ENCODE measurements around the gene RAB11FIP3. TPM values are rescaled to one million over a fixed set of nuclear protein-coding genes. Genes with fewer than 3 reads are reported as not detected.
"Not testable (repeated sequence)": the region's sequence is repeated elsewhere in the genome, so short reads cannot be mapped to it uniquely, and the experiment has no call there.

The RAB11FIP3 gene
- total and polyA plus RNA-seq, 4 donors = 24.2 to 107 (median 66.4) TPM

DNA sequence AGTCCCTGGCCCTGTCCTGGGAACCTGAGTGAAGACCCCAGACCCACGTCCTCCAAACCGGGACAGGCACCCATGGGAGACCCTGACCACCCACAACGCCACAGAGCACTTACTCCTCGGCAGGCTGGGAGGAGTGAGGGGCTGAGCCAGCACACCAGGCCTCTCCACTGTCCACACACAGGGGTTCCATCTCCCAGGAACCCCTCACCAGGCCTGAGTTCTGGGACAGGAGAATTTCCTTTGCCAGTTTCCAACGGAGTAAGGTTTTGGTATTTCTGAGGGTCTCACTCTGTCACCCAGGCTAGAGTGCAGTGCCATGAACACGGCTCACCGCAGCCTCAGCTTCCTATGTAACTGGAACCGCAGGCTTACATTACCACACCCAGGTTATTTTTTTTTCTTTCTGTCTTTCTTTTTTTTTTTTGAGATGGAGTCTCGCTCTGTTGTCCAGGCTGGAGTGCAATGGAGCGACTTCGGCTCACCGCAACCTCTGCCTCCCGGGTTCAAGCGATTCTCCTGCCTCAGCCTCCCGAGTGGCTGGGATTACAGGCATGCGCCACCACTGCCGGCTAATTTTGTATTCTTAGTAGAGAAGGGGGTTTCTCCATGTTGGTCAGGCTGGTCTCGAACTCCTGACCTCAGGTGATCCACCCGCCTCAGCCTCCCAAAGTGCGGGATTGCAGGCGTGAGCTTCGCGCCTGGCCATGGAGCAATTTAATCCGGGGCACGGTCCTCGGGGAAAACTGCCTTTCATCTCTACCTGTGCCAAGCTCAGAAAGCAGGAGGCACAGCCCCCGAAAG lies 45.3 kb upstream of the RAB11FIP3 start:
- H3K27me3 ChIP-seq (ENCODE audit: control insufficient read depth, insufficient read depth, low read length) = no peaks in the 10 kb centered on the region
- no peak for DNase-seq (ENCODE audit: low read depth in 4 of 6, low spot score in 6 of 6)
- no peaks in the 10 kb centered on the region for H3K9me3 ChIP-seq (ENCODE audit: control insufficient read depth, insufficient read depth, low read length)
- peaks cover 50% of the 10 kb centered on the region for H3K4me1 ChIP-seq (ENCODE audit: control insufficient read depth, insufficient read depth, low read length)
- 66% methylated on average over 12 of the region's 27 CpGs for WGBS (ENCODE audit: insufficient coverage)
- peaks cover 55% of the 10 kb centered on the region for H3K36me3 ChIP-seq (ENCODE audit: control insufficient read depth, insufficient read depth, low read length)
- no peak overlapping the region for H3K4me3 ChIP-seq (ENCODE audit: low read depth, low read length)
- no peak overlapping the region for H3K27ac ChIP-seq (ENCODE audit: low read depth, low read length)

DNA sequence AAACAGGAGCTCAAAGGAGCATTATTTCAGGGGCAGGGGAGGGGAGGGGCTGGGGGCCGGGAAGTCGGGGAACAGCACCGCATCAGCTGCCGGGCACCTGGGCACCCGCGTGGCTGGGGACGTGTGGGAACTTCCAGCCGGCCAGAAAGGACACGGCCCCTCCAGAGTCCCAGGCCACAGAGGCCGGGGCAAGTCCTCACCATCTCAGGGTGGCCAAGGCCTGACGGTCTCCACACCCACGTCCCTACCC lies 44.8 kb upstream of the RAB11FIP3 start:
- 3% methylated on average over 12 of the region's 12 CpGs for WGBS (ENCODE audit: insufficient coverage)
- Histone ChIP-seq H3K27me3 (ENCODE audit: control insufficient read depth, insufficient read depth, low read length) (no peaks in the 10 kb centered on the region), H3K4me3 (ENCODE audit: low read depth, low read length) (peak overlapping the region; percentile 58), H3K4me1 (ENCODE audit: control insufficient read depth, insufficient read depth, low read length) (peaks cover 50% of the 10 kb centered on the region), H3K27ac (ENCODE audit: low read depth, low read length) (no peak overlapping the region), H3K9me3 (ENCODE audit: control insufficient read depth, insufficient read depth, low read length) (no peaks in the 10 kb centered on the region), H3K36me3 (ENCODE audit: control insufficient read depth, insufficient read depth, low read length) (peaks cover 49% of the 10 kb centered on the region)
- no peak for DNase-seq (ENCODE audit: low read depth in 4 of 6, low spot score in 6 of 6)

DNA sequence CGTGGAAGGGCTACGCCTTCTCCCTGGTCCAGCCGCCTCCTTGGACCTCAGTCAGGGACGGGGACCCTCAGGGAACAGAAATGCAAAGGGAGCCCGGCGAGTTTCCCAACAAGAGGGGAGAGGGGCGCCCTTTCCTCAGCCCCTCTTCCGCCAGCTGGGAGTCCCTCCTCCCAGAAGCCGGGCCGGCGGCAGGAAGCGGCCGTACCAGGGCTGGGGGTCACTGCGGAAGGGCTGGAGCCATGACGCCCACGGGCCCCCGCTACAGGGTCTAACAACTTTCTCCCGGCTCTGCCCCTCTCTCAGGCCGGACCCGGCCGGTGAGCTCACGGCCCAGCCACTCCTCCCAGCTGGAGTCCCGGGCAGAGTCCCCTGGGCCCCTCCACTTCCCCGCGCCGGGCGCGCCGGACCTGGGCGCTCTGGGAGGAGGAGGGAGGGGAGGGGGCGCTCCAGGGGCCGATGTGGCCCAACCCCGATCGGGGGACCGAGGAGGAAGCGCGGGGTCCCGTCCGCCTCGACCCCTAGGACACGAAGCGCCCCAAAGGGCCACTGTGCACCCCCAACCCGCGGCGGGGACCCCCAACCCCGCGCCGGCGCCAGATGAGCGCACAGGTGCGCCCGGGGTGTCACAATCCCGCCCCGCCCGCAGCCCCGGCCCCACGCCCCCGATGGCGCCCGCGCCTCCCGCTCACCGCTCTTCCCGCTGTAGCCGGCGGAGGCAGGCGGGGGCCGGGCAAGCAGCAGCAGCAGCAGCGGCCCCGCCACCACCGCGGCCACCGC lies 44.2 kb upstream of the RAB11FIP3 start:
- Histone ChIP-seq H3K4me3 (ENCODE audit: low read depth, low read length) (peak overlapping the region; percentile 58), H3K9me3 (ENCODE audit: control insufficient read depth, insufficient read depth, low read length) (no peaks in the 10 kb centered on the region), H3K4me1 (ENCODE audit: control insufficient read depth, insufficient read depth, low read length) (peaks cover 54% of the 10 kb centered on the region), H3K27ac (ENCODE audit: low read depth, low read length) (no peak overlapping the region), H3K27me3 (ENCODE audit: control insufficient read depth, insufficient read depth, low read length) (no peaks in the 10 kb centered on the region), H3K36me3 (ENCODE audit: control insufficient read depth, insufficient read depth, low read length) (peaks cover 44% of the 10 kb centered on the region)
- peak in 1 of 6 donors; percentile 34 for DNase-seq (ENCODE audit: low read depth in 4 of 6, low spot score in 6 of 6)
- under 1% methylated on average over 66 of the region's 73 CpGs for WGBS (ENCODE audit: insufficient coverage)

DNA sequence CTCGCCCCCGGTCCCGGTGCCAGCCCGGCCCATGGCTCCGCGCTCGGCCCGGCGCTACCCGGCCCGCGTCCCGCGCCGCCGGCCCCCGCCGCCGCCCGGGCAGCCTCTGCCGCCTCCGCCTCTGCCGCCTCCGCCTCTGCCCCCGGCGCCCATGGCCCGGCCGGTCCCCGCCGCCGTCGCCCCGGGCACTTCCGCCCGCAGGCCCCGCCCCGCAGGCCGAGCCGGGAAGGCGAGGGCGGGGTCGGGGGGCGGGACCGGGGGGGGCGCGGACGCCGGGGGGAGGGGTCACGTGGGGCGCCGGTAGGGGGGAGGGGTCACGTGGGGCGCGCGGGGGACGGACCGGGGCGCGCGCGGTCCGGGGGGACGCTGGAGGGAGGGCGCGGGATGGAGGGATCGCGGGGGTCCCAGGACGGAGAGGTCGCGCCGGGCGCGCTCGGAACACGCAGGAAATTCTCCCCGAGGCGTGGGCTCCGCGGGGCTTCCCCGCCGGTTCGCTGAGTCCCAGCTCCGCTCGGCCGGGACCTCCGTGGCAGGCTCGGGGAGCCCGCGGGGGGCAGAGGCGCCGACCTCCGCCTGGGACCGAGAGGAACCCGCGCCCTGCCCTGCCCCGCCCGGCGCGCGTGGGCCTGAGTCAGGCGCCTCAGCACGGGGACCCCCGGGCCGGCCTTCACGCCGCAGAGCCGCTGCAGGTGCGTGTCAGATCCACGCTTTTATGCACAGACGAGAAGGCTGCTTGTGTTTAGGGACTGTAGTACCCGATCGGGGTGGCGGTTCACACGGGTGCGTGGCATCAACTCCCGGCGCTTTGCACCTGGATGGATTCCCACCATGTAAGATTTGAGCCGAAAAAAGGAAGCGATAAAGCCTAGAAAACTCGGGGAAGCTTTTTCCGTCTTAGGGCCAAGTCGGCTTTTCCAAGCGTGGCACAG lies 43.4 kb upstream of the RAB11FIP3 start, which contains the start of gene PGAP6:
PGAP6 (minus strand) TSS at position 190 of the 929 bp plus-strand sequence; CDS start at position 33, 157 bp downstream.
- peak in 2 of 6 donors; percentile 76 to 83 for DNase-seq (ENCODE audit: low read depth in 4 of 6, low spot score in 6 of 6)
- H3K36me3 ChIP-seq (ENCODE audit: control insufficient read depth, insufficient read depth, low read length) = peaks cover 36% of the 10 kb centered on the region
- under 1% methylated on average over 100 of the region's 123 CpGs for WGBS (ENCODE audit: insufficient coverage)

DNA sequence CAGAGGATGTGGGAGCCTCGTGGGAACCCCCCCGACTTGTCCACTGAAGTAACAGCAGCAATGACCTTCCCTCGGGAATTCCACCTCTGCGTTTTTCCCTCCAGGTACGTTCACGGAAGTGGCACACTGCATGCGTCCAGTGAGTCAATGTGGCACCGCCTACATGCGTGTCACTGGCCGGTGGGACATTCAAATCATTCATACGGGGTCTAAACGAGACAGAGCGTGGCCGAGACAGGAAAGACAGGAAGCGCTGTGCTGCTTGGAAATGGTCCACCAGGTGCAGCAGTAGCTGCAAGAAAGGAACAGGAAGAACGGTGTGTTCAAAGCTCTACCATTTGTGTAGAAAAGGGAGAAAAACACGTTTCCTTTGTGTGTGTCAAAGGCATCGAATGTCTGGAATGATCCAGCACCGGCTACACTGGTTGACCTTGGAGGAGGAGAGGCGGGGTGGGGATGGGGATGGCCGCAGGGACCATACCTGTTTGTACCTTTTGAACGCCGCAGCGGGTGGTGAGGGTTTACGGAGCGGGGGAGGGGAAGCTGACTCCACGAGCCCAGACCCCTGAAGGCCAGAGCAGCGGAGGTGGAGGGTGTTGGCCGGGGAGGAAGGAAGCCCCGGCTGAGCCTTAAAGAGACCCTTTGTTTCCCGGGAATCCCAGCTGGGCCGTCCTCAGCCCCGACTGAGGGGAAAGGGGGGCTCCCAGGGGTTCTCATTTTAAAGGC lies 42.0 kb upstream of the RAB11FIP3 start:
- Histone ChIP-seq H3K36me3 (ENCODE audit: control insufficient read depth, insufficient read depth, low read length) (peaks cover 26% of the 10 kb centered on the region), H3K27ac (ENCODE audit: low read depth, low read length) (peak overlapping the region; percentile 69), H3K4me1 (ENCODE audit: control insufficient read depth, insufficient read depth, low read length) (peaks cover 73% of the 10 kb centered on the region), H3K4me3 (ENCODE audit: low read depth, low read length) (peak overlapping the region; percentile 48), H3K9me3 (ENCODE audit: control insufficient read depth, insufficient read depth, low read length) (no peaks in the 10 kb centered on the region), H3K27me3 (ENCODE audit: control insufficient read depth, insufficient read depth, low read length) (no peaks in the 10 kb centered on the region)
- peak in 2 of 6 donors; percentile 47 to 68 for DNase-seq (ENCODE audit: low read depth in 4 of 6, low spot score in 6 of 6)
- 23% methylated on average over 33 of the region's 33 CpGs for WGBS (ENCODE audit: insufficient coverage)

More for the DNA sequence above, 43.4 kb upstream of the RAB11FIP3 start, which contains the start of gene PGAP6:
- Histone ChIP-seq H3K9me3 (ENCODE audit: control insufficient read depth, insufficient read depth, low read length) (no peaks in the 10 kb centered on the region), H3K27ac (ENCODE audit: low read depth, low read length) (peak within 1 kb of the TSS; percentile 33), H3K27me3 (ENCODE audit: control insufficient read depth, insufficient read depth, low read length) (no peaks in the 10 kb centered on the region), H3K4me3 (ENCODE audit: low read depth, low read length) (peak within 1 kb of the TSS; percentile 58), H3K4me1 (ENCODE audit: control insufficient read depth, insufficient read depth, low read length) (peaks cover 62% of the 10 kb centered on the region)

DNA sequence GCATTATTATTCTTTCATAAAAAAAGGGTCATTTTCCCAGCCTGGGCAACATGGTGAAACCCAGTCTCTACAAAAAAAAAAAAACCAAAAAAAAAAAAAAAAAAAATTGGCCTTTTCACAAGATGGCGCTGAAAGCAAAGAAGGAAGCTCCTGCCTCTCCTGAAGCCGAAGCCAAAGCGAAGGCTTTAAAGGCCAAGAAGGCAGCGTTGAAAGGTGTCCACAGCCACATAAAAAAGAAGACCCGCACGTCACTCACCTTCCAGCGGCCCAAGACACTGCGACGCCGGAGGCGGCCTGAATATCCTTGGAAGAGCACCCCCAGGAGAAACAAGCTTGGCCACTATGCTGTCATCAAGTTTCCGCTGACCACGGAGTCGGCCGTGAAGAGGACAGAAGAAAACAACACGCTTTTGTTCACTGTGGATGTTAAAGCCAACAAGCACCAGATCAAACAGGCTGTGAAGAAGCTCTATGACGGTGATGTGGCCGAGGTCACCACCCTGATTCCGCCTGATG lies 38.8 kb upstream of the RAB11FIP3 start:
- no peak overlapping the region for H3K27ac ChIP-seq (ENCODE audit: low read depth, low read length)
- no peaks in the 10 kb centered on the region for H3K9me3 ChIP-seq (ENCODE audit: control insufficient read depth, insufficient read depth, low read length)
- 47% methylated on average over 16 of the region's 19 CpGs for WGBS (ENCODE audit: insufficient coverage)
- peaks cover 54% of the 10 kb centered on the region for H3K4me1 ChIP-seq (ENCODE audit: control insufficient read depth, insufficient read depth, low read length)
- peaks cover 9% of the 10 kb centered on the region for H3K36me3 ChIP-seq (ENCODE audit: control insufficient read depth, insufficient read depth, low read length)
- no peaks in the 10 kb centered on the region for H3K27me3 ChIP-seq (ENCODE audit: control insufficient read depth, insufficient read depth, low read length)
- peak in 2 of 6 donors; percentile 49 to 59 for DNase-seq (ENCODE audit: low read depth in 4 of 6, low spot score in 6 of 6)
- H3K4me3 ChIP-seq (ENCODE audit: low read depth, low read length) = no peak overlapping the region

DNA sequence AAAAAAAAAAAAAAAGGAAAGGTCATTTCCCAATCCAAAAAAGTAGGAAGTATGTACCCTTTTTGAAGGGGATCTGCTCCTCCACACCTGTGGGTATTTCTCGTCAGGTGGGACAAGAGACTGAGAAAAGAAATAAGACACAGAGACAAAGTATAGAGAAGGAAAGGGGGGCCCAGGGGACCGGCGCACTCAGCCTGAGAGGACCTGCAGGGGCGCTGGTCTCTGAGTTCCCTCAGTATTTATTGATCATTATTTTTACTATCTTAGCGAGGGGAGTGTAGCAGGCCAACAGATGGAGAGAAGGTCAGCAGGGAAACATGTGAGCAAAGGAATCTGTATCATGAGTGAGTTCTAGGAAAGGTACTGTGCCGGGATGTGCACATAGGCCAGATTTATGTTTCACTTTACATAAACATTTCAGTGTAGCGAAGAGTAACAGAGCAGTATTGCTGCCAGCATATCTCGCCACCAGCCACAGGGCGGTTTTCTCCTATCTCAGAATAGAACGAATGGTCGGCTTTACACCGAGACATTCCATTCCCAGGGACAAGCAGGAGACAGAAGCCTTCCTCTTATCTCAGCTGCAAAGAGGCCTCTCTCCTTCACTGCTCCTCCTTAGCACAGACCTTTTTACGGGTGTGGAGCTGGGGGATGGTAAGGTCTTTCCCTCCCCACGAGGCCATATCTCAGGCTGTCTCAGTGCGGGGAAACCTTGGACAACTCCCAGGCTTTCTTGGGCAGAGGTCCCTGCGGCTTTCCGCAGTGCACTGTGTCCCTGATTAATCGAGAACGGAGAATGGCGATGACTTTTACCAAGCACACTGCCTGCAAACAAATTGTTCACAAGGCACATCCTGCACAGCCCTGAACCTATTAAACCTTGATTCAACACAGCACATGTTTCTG lies 37.4 kb upstream of the RAB11FIP3 start:
- Histone ChIP-seq H3K4me1 (ENCODE audit: control insufficient read depth, insufficient read depth, low read length) (peaks cover 46% of the 10 kb centered on the region), H3K27ac (ENCODE audit: low read depth, low read length) (peak overlapping the region; percentile 40), H3K36me3 (ENCODE audit: control insufficient read depth, insufficient read depth, low read length) (peaks cover 13% of the 10 kb centered on the region)
- H3K9me3 ChIP-seq (ENCODE audit: control insufficient read depth, insufficient read depth, low read length); H3K27me3 ChIP-seq (ENCODE audit: control insufficient read depth, insufficient read depth, low read length); H3K4me3 ChIP-seq (ENCODE audit: low read depth, low read length): not testable (repeated sequence)
- DNase-seq (ENCODE audit: low read depth in 4 of 6, low spot score in 6 of 6) = peak in 2 of 6 donors; percentile 44 to 74
- 23% methylated on average over 9 of the region's 20 CpGs for WGBS (ENCODE audit: insufficient coverage)

DNA sequence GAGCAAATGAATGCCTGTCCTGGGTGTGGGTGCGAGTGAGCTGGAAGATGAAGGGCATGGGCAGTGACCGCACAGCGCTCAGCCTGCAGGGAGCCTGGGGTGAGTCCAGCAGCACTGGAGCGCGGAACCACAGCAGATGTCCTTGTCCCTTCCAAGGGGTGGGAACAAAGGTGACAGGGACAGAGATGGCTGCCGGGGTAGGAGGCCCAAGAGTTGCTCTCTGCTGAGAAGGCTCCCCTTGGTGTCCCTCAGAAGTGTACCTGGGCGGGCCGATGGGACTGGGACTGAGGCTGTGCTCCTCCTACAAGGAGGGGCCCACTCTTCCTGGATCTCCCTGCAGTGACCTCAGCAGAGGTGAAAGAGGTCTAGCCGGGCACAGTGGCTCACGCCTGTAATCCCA lies 36.1 kb upstream of the RAB11FIP3 start:
- whole genome bisulfite sequencing (ENCODE audit: insufficient coverage) = 87% methylated on average over 10 of the region's 10 CpGs

More for the DNA sequence above, 36.1 kb upstream of the RAB11FIP3 start:
- no peak overlapping the region for H3K27ac ChIP-seq (ENCODE audit: low read depth, low read length)
- H3K4me1 ChIP-seq (ENCODE audit: control insufficient read depth, insufficient read depth, low read length) = peaks cover 33% of the 10 kb centered on the region
- H3K9me3 ChIP-seq (ENCODE audit: control insufficient read depth, insufficient read depth, low read length) = no peaks in the 10 kb centered on the region
- H3K36me3 ChIP-seq (ENCODE audit: control insufficient read depth, insufficient read depth, low read length) = peaks cover 5% of the 10 kb centered on the region
- no peak for DNase-seq (ENCODE audit: low read depth in 4 of 6, low spot score in 6 of 6)
- no peak overlapping the region for H3K4me3 ChIP-seq (ENCODE audit: low read depth, low read length)
- H3K27me3 ChIP-seq (ENCODE audit: control insufficient read depth, insufficient read depth, low read length) = no peaks in the 10 kb centered on the region

Data from spinal cord (tissue), 10 donors.